GM23338 (cell line): ENCODE results near the gene VPS37C. TPM values are rescaled to one million over a fixed set of nuclear protein-coding genes. Genes with fewer than 3 reads are reported as not detected.

ENCODE experiments used
- ATAC-seq: fragments of 200-7000 bp; cut with Tn5 transposase; 3 replicates; pipeline ENCODE4 v1.9.1; 2020
- DNase-seq: peaks from one replicate; pipeline ENCODE4 v3.0.0-alpha.2; 2015; ENCODE audit warnings: low spot score
- H2AFZ ChIP-seq: fragments of 200-600 bp; sonication (generic); 2 replicates; pipeline ENCODE4 v1.8.0; 2016; ENCODE audit warnings: antibody characterized with exemption, mild to moderate bottlenecking, moderate library complexity
- H3F3A ChIP-seq: fragments of 200-600 bp; sonication (generic); replicated peaks from 2 replicates; pipeline ENCODE4 v1.8.0; 2017; ENCODE audit warnings: antibody characterized with exemption, mixed run types, low read depth
- H3K27ac ChIP-seq: fragments of 200-600 bp; sonication (generic); 2 replicates; pipeline ENCODE4 v1.6.1; 2016; ENCODE audit warnings: low read depth
- H3K27me3 ChIP-seq: fragments of 200-600 bp; sonication (generic); 2 replicates; pipeline ENCODE4 v1.8.0; 2016; ENCODE audit warnings: mild to moderate bottlenecking, mixed run types, moderate library complexity; ENCODE audit not compliant: insufficient read depth
- H3K36me3 ChIP-seq: fragments of 200-600 bp; sonication (generic); 2 replicates; pipeline ENCODE4 v1.8.0; 2016; ENCODE audit warnings: mild to moderate bottlenecking; ENCODE audit not compliant: insufficient read depth
- H3K4me1 ChIP-seq: fragments of 200-600 bp; sonication (generic); 2 replicates; pipeline ENCODE4 v1.8.0; 2016; ENCODE audit warnings: mild to moderate bottlenecking, moderate library complexity; ENCODE audit not compliant: insufficient read depth
- H3K4me2 ChIP-seq: fragments of 200-600 bp; sonication (generic); 2 replicates; pipeline ENCODE4 v1.7.1; 2017; ENCODE audit warnings: mixed run types
- H3K4me3 ChIP-seq: fragments of 200-600 bp; sonication (generic); 2 replicates; pipeline ENCODE4 v1.6.1; 2016; ENCODE audit warnings: mixed run types
- H3K79me2 ChIP-seq: fragments of 200-600 bp; sonication (generic); replicated peaks from 2 replicates; pipeline ENCODE4 v1.8.0; 2017; ENCODE audit warnings: mild to moderate bottlenecking; ENCODE audit not compliant: insufficient read depth
- H3K9me2 ChIP-seq: fragments of 200-600 bp; sonication (generic); 2 replicates; pipeline ENCODE4 v1.8.0; 2017; ENCODE audit not compliant: insufficient read depth
- H4K20me1 ChIP-seq: fragments of 200-600 bp; sonication (generic); replicated peaks from 2 replicates; pipeline ENCODE4 v1.8.0; 2017; ENCODE audit warnings: mild to moderate bottlenecking; ENCODE audit not compliant: insufficient read depth
- H3K27ac Mint-ChIP-seq: 2 replicates; pipeline ENCODE4 v1.8.0; 2020; ENCODE audit warnings: inconsistent platforms, mild to moderate bottlenecking, moderate library complexity, mixed read lengths
- H3K27me3 Mint-ChIP-seq: 3 replicates; pipeline ENCODE4 v1.8.0; 2022; ENCODE audit warnings: low read depth, mild to moderate bottlenecking, moderate library complexity, mixed read lengths, inconsistent platforms; ENCODE audit not compliant: insufficient read depth, poor library complexity
- H3K36me3 Mint-ChIP-seq: 3 replicates; pipeline ENCODE4 v1.8.0; 2021; ENCODE audit warnings: low read depth, mild to moderate bottlenecking, inconsistent platforms, moderate library complexity, mixed read lengths
- H3K4me1 Mint-ChIP-seq: 3 replicates; pipeline ENCODE4 v1.8.0; 2020; ENCODE audit warnings: mild to moderate bottlenecking, inconsistent platforms, mixed read lengths
- H3K4me3 Mint-ChIP-seq: 3 replicates; pipeline ENCODE4 v1.8.0; 2021; ENCODE audit warnings: moderate library complexity, mild to moderate bottlenecking, inconsistent platforms, mixed read lengths
- H3K9me3 Mint-ChIP-seq: 3 replicates; pipeline ENCODE4 v1.8.0; 2020; ENCODE audit warnings: moderate library complexity, mild to moderate bottlenecking, inconsistent platforms, mixed read lengths
- JUNB ChIP-seq: IDR thresholded peaks from one replicate; pipeline ENCODE4 v1.6.1; 2016; ENCODE audit warnings: antibody characterized with exemption; ENCODE audit not compliant: unreplicated experiment
- NANOG ChIP-seq: IDR thresholded peaks from 2 replicates; pipeline ENCODE4 v1.6.1; 2016; ENCODE audit warnings: antibody characterized with exemption, borderline replicate concordance
- POLR2AphosphoS5 ChIP-seq: IDR thresholded peaks from 2 replicates; pipeline ENCODE4 v1.6.1; 2016; ENCODE audit warnings: antibody characterized with exemption, low read depth
- STAT1 ChIP-seq: IDR thresholded peaks from one replicate; pipeline ENCODE4 v1.6.1; 2016; ENCODE audit warnings: antibody characterized with exemption; ENCODE audit not compliant: unreplicated experiment
- ZNF114 ChIP-seq: fragments of 250-450 bp; sonication (Bioruptor Pico); IDR thresholded peaks from 2 replicates; pipeline ENCODE4 v1.5.0; 2020; ENCODE audit warnings: mild to moderate bottlenecking, moderate library complexity
- ZNF331 ChIP-seq: fragments of 250-450 bp; sonication (Bioruptor Pico); IDR thresholded peaks from 2 replicates; pipeline ENCODE4 v1.5.0; 2020; ENCODE audit warnings: low read depth, mild to moderate bottlenecking, moderate library complexity
- polyA plus RNA-seq: library from polyadenylated mRNA; unstranded; fragments of >200 nt; fragmentation: Nextera tagmentation; extraction: Ambion mirVana; gene quantifications from 2 replicates; pipeline ENCODE4 v1.2.1, GENCODE V29; 2016
- total RNA-seq: library from RNA; depleted of rRNA; stranded (reverse); fragments of >200 nt; shearing (Covaris generic); gene quantifications from 2 replicates; pipeline ENCODE4 v1.2.3, GENCODE V29; 2014
- TF ChIP-seq, protein P1 (sequence below): IDR thresholded peaks from 2 replicates; pipeline ENCODE4 v1.6.1; 2016; ENCODE audit warnings: antibody characterized with exemption
- TF ChIP-seq, protein P2 (sequence below): IDR thresholded peaks from one replicate; pipeline ENCODE4 v1.6.1; 2018; ENCODE audit warnings: antibody characterized with exemption; ENCODE audit not compliant: unreplicated experiment
- TF ChIP-seq, protein P3 (sequence below): fragments of 250-450 bp; sonication (Bioruptor Pico); IDR thresholded peaks from 2 replicates; pipeline ENCODE4 v1.5.0; 2020; ENCODE audit warnings: mild to moderate bottlenecking, moderate library complexity
- TF ChIP-seq, protein P4 (sequence below), 2 experiments: fragments of 200-600 bp in 1 of 2; sonication (generic) in 1 of 2; conservative IDR thresholded peaks; 2 replicates each; pipeline versions ENCODE4 v1.5.1 to v1.6.1; 2016 to 2017; ENCODE audit warnings: antibody characterized with exemption in 2 of 2, low read depth in 2 of 2, mild to moderate bottlenecking in 2 of 2, moderate library complexity in 1 of 2

The VPS37C gene
- total and polyA plus RNA-seq, 2 experiments from 2014 or later = 8.8 to 19.4 TPM

DNA sequence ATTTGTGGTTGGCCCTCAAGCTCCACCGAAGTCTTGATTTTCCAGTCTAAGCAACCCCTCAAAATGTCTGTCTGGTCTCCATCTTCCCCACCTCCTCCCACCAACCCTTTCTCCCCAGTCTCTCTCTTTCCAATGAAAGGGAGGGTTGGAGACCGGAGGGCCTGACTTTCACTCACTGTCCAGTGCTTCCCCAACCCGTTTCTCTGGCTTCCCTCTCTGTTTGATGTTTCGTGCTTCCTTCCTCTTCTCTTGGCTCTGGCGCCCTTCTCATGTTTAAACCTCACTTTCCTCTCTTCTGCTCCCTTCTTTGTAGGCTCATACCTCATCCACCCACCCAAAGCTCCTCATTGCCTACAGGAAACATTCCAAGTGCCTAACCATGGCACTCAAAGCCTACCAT lies 11.1 kb upstream of the VPS37C start:
- Histone ChIP-seq H3K4me1 (no peaks in the 10 kb centered on the region), H3K27ac (no peak overlapping the region), H3K9me2 (peaks cover 4% of the 10 kb centered on the region; the same call in 1 of the 2 replicates), H3K4me3 (no peak overlapping the region), H3F3A (no peaks in the 10 kb centered on the region), H3K79me2 (no peaks in the 10 kb centered on the region), H2AFZ (no peak overlapping the region), H3K36me3 (no peaks in the 10 kb centered on the region), H4K20me1 (no peaks in the 10 kb centered on the region), H3K4me2 (no peak overlapping the region), H3K27me3 (no peaks in the 10 kb centered on the region)
- H3K4me1 Mint-ChIP-seq = no peaks in the 10 kb centered on the region; the same call in 2 of the 3 replicates
- TF ChIP-seq, protein P1, sequence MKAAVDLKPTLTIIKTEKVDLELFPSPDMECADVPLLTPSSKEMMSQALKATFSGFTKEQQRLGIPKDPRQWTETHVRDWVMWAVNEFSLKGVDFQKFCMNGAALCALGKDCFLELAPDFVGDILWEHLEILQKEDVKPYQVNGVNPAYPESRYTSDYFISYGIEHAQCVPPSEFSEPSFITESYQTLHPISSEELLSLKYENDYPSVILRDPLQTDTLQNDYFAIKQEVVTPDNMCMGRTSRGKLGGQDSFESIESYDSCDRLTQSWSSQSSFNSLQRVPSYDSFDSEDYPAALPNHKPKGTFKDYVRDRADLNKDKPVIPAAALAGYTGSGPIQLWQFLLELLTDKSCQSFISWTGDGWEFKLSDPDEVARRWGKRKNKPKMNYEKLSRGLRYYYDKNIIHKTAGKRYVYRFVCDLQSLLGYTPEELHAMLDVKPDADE = no peak
- TF ChIP-seq POLR2AphosphoS5 = no peak
- no peak for TF ChIP-seq ZNF114 (CRISPR knock-in tag)
- no peak for TF ChIP-seq JUNB
- TF ChIP-seq, protein P2, sequence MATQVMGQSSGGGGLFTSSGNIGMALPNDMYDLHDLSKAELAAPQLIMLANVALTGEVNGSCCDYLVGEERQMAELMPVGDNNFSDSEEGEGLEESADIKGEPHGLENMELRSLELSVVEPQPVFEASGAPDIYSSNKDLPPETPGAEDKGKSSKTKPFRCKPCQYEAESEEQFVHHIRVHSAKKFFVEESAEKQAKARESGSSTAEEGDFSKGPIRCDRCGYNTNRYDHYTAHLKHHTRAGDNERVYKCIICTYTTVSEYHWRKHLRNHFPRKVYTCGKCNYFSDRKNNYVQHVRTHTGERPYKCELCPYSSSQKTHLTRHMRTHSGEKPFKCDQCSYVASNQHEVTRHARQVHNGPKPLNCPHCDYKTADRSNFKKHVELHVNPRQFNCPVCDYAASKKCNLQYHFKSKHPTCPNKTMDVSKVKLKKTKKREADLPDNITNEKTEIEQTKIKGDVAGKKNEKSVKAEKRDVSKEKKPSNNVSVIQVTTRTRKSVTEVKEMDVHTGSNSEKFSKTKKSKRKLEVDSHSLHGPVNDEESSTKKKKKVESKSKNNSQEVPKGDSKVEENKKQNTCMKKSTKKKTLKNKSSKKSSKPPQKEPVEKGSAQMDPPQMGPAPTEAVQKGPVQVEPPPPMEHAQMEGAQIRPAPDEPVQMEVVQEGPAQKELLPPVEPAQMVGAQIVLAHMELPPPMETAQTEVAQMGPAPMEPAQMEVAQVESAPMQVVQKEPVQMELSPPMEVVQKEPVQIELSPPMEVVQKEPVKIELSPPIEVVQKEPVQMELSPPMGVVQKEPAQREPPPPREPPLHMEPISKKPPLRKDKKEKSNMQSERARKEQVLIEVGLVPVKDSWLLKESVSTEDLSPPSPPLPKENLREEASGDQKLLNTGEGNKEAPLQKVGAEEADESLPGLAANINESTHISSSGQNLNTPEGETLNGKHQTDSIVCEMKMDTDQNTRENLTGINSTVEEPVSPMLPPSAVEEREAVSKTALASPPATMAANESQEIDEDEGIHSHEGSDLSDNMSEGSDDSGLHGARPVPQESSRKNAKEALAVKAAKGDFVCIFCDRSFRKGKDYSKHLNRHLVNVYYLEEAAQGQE = no peak
- TF ChIP-seq, protein P3, sequence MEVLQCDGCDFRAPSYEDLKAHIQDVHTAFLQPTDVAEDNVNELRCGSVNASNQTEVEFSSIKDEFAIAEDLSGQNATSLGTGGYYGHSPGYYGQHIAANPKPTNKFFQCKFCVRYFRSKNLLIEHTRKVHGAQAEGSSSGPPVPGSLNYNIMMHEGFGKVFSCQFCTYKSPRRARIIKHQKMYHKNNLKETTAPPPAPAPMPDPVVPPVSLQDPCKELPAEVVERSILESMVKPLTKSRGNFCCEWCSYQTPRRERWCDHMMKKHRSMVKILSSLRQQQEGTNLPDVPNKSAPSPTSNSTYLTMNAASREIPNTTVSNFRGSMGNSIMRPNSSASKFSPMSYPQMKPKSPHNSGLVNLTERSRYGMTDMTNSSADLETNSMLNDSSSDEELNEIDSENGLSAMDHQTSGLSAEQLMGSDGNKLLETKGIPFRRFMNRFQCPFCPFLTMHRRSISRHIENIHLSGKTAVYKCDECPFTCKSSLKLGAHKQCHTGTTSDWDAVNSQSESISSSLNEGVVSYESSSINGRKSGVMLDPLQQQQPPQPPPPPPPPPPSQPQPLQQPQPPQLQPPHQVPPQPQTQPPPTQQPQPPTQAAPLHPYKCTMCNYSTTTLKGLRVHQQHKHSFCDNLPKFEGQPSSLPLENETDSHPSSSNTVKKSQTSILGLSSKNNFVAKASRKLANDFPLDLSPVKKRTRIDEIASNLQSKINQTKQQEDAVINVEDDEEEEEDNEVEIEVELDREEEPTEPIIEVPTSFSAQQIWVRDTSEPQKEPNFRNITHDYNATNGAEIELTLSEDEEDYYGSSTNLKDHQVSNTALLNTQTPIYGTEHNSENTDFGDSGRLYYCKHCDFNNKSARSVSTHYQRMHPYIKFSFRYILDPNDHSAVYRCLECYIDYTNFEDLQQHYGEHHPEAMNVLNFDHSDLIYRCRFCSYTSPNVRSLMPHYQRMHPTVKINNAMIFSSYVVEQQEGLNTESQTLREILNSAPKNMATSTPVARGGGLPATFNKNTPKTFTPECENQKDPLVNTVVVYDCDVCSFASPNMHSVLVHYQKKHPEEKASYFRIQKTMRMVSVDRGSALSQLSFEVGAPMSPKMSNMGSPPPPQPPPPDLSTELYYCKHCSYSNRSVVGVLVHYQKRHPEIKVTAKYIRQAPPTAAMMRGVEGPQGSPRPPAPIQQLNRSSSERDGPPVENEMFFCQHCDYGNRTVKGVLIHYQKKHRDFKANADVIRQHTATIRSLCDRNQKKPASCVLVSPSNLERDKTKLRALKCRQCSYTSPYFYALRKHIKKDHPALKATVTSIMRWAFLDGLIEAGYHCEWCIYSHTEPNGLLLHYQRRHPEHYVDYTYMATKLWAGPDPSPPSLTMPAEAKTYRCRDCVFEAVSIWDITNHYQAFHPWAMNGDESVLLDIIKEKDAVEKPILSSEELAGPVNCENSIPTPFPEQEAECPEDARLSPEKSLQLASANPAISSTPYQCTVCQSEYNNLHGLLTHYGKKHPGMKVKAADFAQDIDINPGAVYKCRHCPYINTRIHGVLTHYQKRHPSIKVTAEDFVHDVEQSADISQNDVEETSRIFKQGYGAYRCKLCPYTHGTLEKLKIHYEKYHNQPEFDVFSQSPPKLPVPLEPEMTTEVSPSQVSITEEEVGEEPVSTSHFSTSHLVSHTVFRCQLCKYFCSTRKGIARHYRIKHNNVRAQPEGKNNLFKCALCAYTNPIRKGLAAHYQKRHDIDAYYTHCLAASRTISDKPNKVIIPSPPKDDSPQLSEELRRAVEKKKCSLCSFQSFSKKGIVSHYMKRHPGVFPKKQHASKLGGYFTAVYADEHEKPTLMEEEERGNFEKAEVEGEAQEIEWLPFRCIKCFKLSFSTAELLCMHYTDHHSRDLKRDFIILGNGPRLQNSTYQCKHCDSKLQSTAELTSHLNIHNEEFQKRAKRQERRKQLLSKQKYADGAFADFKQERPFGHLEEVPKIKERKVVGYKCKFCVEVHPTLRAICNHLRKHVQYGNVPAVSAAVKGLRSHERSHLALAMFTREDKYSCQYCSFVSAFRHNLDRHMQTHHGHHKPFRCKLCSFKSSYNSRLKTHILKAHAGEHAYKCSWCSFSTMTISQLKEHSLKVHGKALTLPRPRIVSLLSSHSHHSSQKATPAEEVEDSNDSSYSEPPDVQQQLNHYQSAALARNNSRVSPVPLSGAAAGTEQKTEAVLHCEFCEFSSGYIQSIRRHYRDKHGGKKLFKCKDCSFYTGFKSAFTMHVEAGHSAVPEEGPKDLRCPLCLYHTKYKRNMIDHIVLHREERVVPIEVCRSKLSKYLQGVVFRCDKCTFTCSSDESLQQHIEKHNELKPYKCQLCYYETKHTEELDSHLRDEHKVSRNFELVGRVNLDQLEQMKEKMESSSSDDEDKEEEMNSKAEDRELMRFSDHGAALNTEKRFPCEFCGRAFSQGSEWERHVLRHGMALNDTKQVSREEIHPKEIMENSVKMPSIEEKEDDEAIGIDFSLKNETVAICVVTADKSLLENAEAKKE = no peak
- TF ChIP-seq NANOG = no peak
- no peak for TF ChIP-seq STAT1
- TF ChIP-seq, protein P4, sequence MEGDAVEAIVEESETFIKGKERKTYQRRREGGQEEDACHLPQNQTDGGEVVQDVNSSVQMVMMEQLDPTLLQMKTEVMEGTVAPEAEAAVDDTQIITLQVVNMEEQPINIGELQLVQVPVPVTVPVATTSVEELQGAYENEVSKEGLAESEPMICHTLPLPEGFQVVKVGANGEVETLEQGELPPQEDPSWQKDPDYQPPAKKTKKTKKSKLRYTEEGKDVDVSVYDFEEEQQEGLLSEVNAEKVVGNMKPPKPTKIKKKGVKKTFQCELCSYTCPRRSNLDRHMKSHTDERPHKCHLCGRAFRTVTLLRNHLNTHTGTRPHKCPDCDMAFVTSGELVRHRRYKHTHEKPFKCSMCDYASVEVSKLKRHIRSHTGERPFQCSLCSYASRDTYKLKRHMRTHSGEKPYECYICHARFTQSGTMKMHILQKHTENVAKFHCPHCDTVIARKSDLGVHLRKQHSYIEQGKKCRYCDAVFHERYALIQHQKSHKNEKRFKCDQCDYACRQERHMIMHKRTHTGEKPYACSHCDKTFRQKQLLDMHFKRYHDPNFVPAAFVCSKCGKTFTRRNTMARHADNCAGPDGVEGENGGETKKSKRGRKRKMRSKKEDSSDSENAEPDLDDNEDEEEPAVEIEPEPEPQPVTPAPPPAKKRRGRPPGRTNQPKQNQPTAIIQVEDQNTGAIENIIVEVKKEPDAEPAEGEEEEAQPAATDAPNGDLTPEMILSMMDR (conservative IDR thresholded peaks at IDR 0.05; ENCODE audit: low read depth in 2 of 2) = no peak
- TF ChIP-seq ZNF331 = no peak
- H3K9me3 Mint-ChIP-seq = peaks cover 6% of the 10 kb centered on the region
- H3K27me3 Mint-ChIP-seq = peaks cover 15% of the 10 kb centered on the region
- no peaks in the 10 kb centered on the region; the same call in 2 of the 3 replicates for H3K36me3 Mint-ChIP-seq
- H3K4me3 Mint-ChIP-seq = no peak overlapping the region
- no peak for ATAC-seq
- DNase-seq = no peak
- no peak overlapping the region for H3K27ac Mint-ChIP-seq
